SKM-1 treated with dmso at 0.1 percent for 144 hours (cell line): Measurements from ENCODE around the gene MXRA7.

Experiments used
- DNase-seq: peaks from one replicate; lab custom pipeline; 2025; ENCODE audit not compliant: unreplicated experiment; lab: John Stamatoyannopoulos, UW

The MXRA7 gene

GRCh38 chr17:76679239-76679638, 31.5 kb downstream of the MXRA7 start:
- DNase-seq = no peak

DNA sequence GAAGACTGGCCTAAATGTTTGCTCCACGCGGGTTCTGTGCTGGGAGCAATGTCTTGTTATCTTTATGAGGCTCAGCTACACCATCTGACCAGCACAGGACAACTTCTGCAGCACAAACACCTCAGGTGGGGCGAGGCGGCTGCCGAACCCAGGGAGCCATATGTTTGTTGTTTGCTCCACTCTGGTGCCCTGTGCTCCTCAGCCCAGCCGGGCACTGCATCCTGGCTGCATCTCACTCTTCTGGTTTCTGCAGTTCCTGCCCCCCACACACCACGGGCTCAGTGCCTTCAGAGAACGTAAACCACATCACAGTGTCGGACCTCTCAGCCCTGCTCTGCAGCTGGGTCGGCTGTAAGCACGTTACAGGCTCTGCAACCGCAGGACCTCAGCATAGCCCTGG, 32.4 kb downstream of the MXRA7 start:
- no peak for DNase-seq

DNA sequence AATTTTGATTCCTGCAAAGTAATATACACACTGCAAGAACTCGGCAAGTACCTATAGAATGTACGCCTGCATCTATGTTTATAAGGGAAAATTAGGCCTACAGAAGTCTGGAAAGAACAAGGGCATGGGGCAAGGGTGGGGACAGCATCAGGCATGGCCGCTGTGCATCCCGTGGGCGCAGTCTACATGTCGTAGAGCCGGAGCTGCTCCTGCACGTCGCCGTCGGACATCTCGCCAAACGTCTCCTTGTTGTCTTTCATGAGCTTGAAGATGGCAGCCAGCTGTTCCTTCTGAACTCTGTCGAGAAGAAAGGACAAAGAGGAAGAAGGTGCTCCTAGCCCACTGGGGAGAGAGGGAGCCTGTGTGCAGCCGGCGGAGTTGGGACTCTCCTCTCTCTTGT, 33.4 kb downstream of the MXRA7 start:
- no peak for DNase-seq

DNA sequence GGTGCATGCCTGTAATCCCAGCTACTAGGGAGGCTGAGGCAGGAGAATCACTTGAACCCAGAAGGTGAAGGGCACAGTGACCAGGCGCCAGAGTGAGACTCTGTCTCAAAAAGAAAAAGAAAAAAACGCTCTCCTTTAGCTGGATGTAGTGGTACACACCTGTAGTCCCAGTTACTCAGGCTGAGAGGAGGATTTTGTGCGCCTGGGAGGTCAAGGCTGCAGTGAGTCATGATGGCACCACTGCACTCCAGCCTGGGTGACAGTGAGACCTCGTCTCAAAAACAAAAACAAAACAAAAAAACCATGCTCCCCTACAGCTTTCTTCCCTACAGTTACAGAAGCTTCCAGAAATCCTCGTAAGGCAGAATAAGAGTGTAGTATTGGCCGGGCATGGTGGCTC, 34.1 kb downstream of the MXRA7 start:
- no peak for DNase-seq

GRCh38 chr17:76675648-76676047, 35.1 kb downstream of the MXRA7 start:
- DNase-seq = no peak

DNA sequence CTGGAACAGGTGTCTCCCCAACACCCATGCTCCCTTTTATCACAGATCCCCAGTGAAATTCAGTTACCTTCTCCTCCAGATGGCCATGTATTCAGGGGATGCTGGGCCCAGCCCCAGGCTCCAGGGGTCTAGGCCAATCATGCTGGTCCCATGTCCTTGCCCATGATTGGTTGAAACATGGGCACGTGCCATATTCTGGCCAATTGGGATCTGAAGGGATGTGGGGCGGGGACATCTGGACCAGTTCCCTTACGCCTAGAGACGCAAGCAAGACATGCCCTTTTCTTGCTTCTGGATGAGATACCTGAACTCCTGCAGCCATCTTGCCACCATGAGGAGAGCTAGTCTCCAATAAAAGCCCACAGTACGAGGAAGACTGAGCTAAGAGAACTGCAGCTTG, 36.2 kb downstream of the MXRA7 start:
- DNase-seq = no peak

DNA sequence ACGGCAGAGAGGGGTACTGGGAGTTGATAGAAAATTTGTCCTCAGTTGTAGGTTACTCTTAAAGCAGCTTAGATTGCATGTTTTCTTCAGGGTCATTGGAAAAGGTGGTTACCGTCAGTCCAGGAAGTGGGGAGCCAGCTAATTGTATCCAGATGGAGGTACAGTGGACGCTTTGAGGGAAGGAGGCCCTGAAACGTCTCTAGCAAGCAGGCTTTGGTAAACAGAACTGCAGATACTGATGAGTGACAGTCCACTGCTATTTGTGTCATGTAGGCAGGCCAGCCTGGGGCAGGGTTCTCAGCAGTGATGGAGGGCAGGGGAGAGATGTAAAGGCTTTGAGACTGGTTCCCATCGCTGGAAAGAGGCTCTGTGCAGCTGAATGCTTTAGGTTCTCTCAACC, 37.0 kb downstream of the MXRA7 start:
- DNase-seq = no peak

DNA sequence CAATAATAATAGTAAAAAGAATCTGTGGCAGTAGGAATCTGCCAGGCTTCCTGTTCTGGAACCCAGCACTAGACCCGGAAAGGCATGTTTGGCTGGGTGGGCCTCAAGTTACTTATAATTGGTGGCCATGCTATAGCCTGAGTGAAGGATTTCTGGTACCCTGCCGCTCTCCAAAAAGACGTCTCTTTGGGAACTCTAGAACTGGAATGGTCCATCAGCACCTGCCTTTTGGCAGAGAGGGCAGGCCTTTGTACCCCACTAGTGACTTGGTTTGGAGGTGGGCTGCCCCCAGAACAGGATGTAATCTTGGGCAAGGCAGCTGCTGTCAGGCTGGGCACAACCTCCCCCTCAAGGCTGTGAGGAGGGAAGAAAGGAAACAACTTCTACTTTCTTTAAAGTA, 37.9 kb downstream of the MXRA7 start:
- no peak for DNase-seq

DNA sequence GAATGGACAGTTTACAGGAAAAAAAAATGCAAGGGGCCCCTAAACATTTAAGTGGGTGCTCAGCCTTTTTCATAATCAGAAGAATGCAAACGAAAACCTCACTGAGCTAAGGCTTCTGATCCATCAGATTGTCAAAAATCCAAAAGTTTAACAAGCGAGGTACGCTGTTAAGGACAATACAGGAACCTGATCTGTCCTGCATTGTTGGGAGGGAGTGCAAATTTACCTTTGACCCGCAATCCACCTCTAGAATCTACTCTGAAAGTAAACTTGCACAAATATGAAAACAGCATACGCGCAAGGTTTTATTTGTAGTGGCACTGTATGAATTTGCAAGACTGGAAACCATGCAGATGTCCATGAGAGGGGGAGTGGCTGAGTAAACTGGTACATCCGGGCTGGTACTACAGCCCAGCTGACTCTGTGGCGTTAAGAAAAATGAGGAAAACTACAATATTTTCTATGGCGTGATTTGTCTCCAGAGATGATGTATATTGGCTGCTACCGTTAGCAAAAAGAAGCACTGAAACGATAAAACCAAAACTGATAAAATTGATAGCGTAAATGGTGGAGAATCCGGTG, 38.4 kb downstream of the MXRA7 start:
- DNase-seq = no peak

GRCh38 chr17:76671912-76672262, 38.9 kb downstream of the MXRA7 start:
- DNase-seq = no peak

- peak; percentile 99 for DNase-seq
Observed at GRCh38 chr17:76671123-76671911, 39.4 kb downstream of the MXRA7 start.

- no peak for DNase-seq
Observed at GRCh38 chr17:76670718-76671122, 40.0 kb downstream of the MXRA7 start.

DNA sequence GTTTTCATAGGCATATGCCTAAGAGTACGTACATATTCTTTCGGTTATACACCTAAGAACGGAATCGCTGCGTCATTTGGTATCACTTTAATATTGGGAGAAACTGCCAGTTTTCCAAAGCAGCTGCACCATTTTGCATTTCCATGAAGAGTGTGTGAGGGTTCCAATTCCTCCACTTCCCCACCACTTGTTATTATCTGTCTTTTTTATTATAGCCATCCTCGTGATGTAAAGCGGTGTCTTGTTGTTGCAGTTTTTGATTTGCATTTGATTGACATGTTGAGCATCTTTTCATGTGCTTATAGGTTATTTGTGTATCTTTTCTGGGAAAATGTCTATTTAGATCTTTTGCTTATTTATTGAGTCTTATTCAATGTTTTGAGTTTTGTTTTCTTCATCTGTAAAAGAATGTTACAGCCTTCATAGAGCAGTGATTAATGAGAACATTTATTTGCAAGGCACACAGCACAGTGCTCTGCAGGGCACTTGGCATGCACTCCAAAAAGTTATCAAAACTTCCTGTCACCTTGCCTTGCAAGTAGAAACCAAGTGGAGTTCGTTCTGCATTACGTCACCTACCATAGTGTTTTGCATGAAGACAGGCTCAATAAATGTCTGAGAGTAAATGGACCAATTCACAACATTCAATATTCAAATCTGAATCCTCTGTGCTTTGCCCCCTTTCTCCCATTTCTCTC, 40.6 kb downstream of the MXRA7 start:
- DNase-seq = no peak

GRCh38 chr17:76667786-76668453, 42.8 kb downstream of the MXRA7 start:
- DNase-seq = no peak

DNA sequence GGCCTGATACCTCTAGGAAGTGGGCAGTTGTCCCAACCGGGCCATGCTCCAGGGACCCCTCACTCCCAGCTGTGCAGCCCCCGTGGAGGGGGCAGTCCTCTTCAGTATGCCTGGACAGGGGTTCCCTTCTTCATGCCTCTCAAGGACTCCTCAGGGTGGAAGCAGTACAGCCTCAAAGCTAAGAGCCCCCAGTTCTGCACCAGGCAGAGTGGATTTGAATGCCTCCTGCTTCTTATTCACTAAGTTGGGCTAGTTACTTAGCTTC, 43.3 kb downstream of the MXRA7 start:
- no peak for DNase-seq

DNA sequence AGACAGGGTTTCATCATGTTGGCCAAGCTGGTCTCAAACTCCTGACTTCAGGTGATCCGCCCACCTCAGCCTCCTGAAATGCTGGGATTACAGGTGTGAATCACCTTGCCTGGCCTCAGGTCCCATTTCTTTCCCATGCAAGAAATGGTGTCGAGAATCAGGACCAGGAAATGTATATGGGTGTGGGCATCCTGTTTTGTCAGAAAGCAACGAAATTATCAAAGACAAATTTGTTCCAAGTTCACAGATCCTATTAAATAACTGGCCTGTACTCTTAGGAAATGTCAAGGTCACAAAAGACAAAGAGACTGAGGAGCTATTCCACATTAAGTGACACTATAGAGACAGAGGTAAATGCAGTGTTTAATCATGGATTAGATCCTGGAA, 50.1 kb downstream of the MXRA7 start:
- no peak for DNase-seq

DNA sequence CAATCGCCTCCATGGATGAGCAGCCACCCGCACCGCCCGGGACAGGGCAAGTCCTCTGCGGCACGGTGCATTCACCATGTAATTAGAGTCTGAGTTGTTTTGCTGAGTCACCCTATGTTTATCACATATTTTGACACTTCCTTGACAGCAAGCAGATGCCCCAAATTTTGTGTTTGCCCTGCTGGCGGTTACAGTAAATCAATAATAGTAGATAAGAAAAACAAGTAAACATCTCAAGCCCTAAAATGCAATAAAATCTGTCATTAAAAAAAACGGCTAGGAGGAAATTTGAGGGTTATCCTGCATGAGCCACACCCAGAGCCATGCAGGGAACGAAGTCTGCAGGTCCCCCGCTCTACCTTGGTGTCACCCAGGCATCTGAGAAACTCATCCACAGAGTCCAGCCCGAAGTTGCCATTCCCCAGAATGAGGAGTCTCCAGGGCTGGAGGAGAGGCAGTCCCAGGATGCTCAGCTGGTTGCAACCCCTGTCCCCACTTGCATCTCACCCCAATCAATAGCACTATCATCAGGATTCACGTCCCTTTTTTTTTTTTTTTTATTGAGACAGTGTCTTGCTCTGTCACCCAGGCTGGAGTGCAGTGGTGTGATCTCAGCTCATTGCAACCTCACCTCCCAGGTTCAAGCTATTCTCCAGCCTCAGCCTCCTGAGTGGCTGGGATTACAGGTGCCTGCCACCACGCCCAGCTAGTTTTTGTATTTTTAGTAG, 50.7 kb downstream of the MXRA7 start:
- DNase-seq = no peak

DNA sequence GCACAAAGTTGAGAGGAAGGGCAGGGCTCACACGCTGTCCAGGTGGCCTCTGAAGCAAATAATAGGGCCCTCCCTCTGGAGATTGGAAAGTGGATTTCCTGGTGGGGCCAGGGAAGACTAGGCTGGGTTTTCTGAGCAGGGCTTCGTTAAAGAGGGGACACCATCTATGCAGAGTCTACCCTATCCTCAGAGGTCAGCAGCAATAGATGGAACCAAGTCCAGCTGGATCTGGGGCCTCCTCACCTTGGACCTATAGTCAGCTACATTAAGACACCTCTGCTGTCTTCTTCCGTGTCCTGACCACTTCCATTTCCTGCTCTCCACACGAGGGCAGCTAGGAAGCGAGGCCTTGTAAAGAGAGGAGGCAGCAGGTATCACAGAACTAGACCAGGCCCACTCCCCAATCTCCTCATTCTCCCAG, 52.5 kb downstream of the MXRA7 start:
- DNase-seq = no peak

- no peak for DNase-seq
Observed at GRCh38 chr17:76657505-76658241, 53.1 kb downstream of the MXRA7 start.

GRCh38 chr17:76654408-76654807, 56.4 kb downstream of the MXRA7 start:
- no peak for DNase-seq

DNA sequence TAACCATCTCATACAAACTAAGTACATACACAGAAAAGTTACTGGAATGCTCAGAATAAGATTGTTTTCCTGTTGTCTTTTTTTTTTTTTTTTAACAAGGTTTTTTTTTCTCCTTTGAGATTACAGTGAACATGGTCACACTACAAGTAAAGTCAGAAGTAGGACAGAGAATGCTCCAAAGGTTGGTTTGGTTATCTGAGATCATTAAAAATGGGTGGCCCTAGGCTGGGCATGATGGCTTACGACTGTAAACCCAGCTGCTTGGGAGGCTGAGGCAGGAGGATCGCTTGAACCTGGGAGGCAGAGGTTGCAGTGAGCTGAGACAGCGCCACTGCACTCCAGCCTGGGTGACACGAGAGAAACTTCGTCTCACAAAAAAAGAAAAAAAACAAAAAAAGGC, 60.3 kb downstream of the MXRA7 start:
- no peak for DNase-seq
